Stimulated activated effector memory CD8-positive, alpha-beta T cell treated with anti-CD3 and anti-CD28 coated beads, Interleukin-12 subunit alpha, Interleukin-12 subunit beta, amount 100 ng/mL, for 72 hours (primary cell): ENCODE data around the gene MAP3K15.
A peak's percentile ranks its signal among the peaks of the same experiment; 100 is the strongest.

ENCODE experiments used
- ATAC-seq: fragments of 150-1000 bp; cut with Tn5 transposase; 2 replicates; pipeline ENCODE4 v1.10.0; 2021
- DNase-seq, 2 donors: peaks; one replicate each; pipeline ENCODE4 v3.0.0; 2021 to 2022; ENCODE audit warnings: low spot score in 2 of 2
- H3K27ac Mint-ChIP-seq: one replicate; pipeline ENCODE4 v1.8.0; 2022; ENCODE audit warnings: mild to moderate bottlenecking, mixed read lengths
- H3K36me3 Mint-ChIP-seq: one replicate; pipeline ENCODE4 v1.8.0; 2022; ENCODE audit warnings: mild to moderate bottlenecking, mixed read lengths
- H3K4me1 Mint-ChIP-seq: one replicate; pipeline ENCODE4 v1.8.0; 2022; ENCODE audit warnings: mixed read lengths
- H3K4me3 Mint-ChIP-seq: one replicate; pipeline ENCODE4 v1.8.0; 2022; ENCODE audit warnings: mild to moderate bottlenecking, mixed read lengths
- H3K9me3 Mint-ChIP-seq: one replicate; pipeline ENCODE4 v1.8.0; 2022; ENCODE audit warnings: mixed read lengths

Gene MAP3K15

GRCh38 chrX:19392078-19392477, 123.2 kb downstream of the MAP3K15 start:
- ATAC-seq (no peak), DNase-seq (no peak)
- no peaks in the 10 kb centered on the region for H3K9me3 Mint-ChIP-seq
- no peaks in the 10 kb centered on the region for H3K4me1 Mint-ChIP-seq
- no peak overlapping the region for H3K27ac Mint-ChIP-seq
- H3K4me3 Mint-ChIP-seq = no peak overlapping the region
- no peaks in the 10 kb centered on the region for H3K36me3 Mint-ChIP-seq

GRCh38 chrX:19389227-19389845, 126.0 kb downstream of the MAP3K15 start:
- Mint-ChIP-seq H3K9me3 (no peaks in the 10 kb centered on the region), H3K4me1 (no peaks in the 10 kb centered on the region), H3K36me3 (no peaks in the 10 kb centered on the region), H3K4me3 (no peak overlapping the region), H3K27ac (no peak overlapping the region)
- ATAC-seq (no peak), DNase-seq (no peak)

DNA sequence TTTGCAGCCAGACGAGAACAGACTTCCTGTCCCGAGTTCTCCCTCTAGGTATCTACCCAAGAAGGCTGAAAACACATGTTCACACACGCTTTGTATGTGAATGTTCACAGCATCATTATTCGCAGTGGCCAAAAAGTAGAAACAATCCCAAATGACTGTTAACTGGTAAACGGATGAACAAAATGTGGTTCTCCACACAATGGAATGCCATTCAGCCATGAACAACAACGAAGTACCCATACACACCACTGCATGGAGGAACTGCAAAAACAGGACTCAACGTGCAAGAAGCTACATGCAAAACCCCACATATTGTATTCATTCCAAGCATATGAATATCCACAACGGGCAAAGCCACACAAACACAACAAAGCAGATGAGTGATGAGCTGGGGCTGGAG, 126.6 kb downstream of the MAP3K15 start:
- no peaks in the 10 kb centered on the region for H3K36me3 Mint-ChIP-seq
- DNase-seq (no peak), ATAC-seq (no peak)
- H3K27ac Mint-ChIP-seq = no peak overlapping the region
- H3K4me3 Mint-ChIP-seq = no peak overlapping the region
- no peaks in the 10 kb centered on the region for H3K4me1 Mint-ChIP-seq
- no peaks in the 10 kb centered on the region for H3K9me3 Mint-ChIP-seq

DNA sequence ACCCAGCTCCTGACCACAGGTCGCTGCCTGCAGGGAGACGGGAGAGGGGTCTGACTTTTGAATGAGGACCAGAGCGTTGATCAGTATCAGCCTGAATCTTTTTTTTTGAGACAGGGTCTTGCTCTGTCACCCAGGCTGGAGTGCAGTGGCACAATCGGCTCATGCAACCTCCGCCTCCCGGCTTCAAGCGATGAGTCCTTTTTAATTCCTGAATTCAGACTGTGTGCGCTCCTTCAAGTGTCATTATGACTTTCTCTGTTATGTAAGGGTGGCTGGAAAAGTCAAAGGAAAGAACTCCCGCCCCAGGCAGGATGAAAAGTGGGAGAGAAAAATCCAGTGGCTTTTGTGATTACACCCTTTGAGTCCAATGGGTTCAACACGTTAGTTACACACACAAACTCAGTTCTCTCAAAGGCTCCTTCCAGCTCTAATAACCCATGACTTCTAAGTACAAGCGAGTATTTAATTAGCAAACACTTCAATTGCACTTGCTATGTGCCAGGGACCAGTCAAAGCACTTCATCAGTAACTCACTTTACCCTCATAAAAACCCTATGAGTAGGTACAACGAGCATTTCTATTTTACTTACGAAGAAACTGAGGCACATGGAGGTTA, 127.1 kb downstream of the MAP3K15 start:
- ATAC-seq = no peak
- no peak overlapping the region for H3K27ac Mint-ChIP-seq
- H3K36me3 Mint-ChIP-seq = no peaks in the 10 kb centered on the region
- H3K4me1 Mint-ChIP-seq = no peaks in the 10 kb centered on the region
- no peak for DNase-seq
- no peak overlapping the region for H3K4me3 Mint-ChIP-seq
- H3K9me3 Mint-ChIP-seq = no peaks in the 10 kb centered on the region

GRCh38 chrX:19386679-19387078, 128.6 kb downstream of the MAP3K15 start:
- Mint-ChIP-seq H3K4me1 (no peaks in the 10 kb centered on the region), H3K27ac (no peak overlapping the region), H3K4me3 (no peak overlapping the region), H3K9me3 (no peaks in the 10 kb centered on the region), H3K36me3 (no peaks in the 10 kb centered on the region)
- DNase-seq (no peak), ATAC-seq (no peak)

GRCh38 chrX:19382555-19383145, 132.7 kb downstream of the MAP3K15 start:
- DNase-seq = peak; percentile 32 to 71
- ATAC-seq = peak; percentile 78
- no peaks in the 10 kb centered on the region for H3K36me3 Mint-ChIP-seq

DNA sequence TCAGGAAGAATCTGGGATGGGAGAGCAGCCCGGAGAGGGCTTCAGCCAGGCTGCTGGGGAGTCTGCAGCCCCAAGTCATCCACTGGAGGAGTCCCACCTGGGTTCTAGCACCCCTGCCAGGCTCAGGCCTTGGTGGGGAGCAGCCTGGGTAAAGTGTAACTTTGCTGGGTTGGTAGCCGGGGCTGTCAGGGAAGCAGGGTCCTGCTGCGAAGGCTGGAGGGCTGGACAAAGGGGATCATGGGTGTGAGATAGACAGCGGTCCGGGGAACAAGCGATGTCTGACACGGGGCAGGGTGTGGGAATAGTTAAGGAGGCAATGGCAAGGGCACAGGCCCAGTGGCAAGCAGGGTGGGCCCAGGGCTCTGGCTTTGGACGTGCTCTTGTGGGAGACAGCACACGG, 134.0 kb downstream of the MAP3K15 start:
- Mint-ChIP-seq H3K4me3 (no peak overlapping the region), H3K4me1 (no peaks in the 10 kb centered on the region), H3K36me3 (no peaks in the 10 kb centered on the region), H3K9me3 (no peaks in the 10 kb centered on the region), H3K27ac (no peak overlapping the region)
- no peak for DNase-seq
- ATAC-seq = no peak

More at GRCh38 chrX:19382555-19383145, 132.7 kb downstream of the MAP3K15 start:
- Mint-ChIP-seq H3K27ac (no peak overlapping the region), H3K4me3 (no peak overlapping the region), H3K9me3 (no peaks in the 10 kb centered on the region), H3K4me1 (no peaks in the 10 kb centered on the region)

DNA sequence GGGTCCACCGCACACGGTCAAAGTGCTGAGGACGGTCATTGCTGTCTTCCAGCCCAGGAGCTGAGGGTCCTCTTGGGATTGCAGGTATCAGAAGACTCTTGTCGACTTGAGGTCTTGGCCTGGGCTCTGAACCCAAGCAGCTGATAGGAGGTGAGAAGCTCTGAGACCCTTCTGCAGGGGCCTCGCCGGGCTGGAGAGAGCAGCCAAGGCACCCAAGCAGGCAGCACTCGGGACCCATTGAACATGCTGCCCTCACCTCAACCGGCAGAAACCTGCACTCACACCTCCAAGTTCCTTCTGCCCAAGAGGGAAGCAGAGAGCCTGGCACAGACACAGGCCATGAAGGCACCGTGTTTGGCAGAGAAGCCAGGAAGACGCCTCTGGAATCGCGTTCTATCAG, 137.5 kb downstream of the MAP3K15 start:
- Mint-ChIP-seq H3K9me3 (no peaks in the 10 kb centered on the region), H3K4me1 (peaks cover 2% of the 10 kb centered on the region), H3K4me3 (no peak overlapping the region), H3K36me3 (no peaks in the 10 kb centered on the region), H3K27ac (no peak overlapping the region)
- DNase-seq = no peak
- no peak for ATAC-seq

DNA sequence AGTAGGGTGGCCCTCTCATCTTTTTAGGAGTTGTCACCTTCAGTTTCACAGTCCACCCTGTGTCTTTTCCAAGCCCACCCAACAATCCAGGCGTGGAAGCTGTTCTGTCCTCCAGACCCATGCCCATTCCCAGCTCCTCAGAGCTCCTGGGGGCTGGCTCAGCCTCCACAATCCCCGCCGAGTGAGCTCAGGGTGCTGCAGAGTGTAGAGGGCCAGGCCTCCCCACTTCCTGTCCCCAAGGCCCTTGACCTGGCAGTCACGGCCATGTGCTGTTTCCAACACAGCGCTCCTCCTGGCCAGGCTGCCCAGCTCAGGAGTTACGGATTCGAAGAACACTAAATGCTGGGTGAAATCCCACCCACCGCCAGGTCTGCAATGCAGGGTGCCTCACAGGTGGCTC, 139.8 kb downstream of the MAP3K15 start:
- peaks cover 10% of the 10 kb centered on the region for H3K4me1 Mint-ChIP-seq
- no peaks in the 10 kb centered on the region for H3K36me3 Mint-ChIP-seq
- H3K27ac Mint-ChIP-seq = no peak overlapping the region
- no peaks in the 10 kb centered on the region for H3K9me3 Mint-ChIP-seq
- DNase-seq (no peak), ATAC-seq (no peak)
- no peak overlapping the region for H3K4me3 Mint-ChIP-seq

- peak overlapping the region; percentile 87 for H3K4me3 Mint-ChIP-seq
- peaks cover 10% of the 10 kb centered on the region for H3K4me1 Mint-ChIP-seq
- H3K36me3 Mint-ChIP-seq = no peaks in the 10 kb centered on the region
- no peak overlapping the region for H3K27ac Mint-ChIP-seq
- H3K9me3 Mint-ChIP-seq = no peaks in the 10 kb centered on the region
- ATAC-seq = no peak
- DNase-seq = no peak
Measured at GRCh38 chrX:19373351-19373891, 141.9 kb downstream of the MAP3K15 start.

GRCh38 chrX:19372547-19373331, 142.6 kb downstream of the MAP3K15 start:
- H3K4me3 Mint-ChIP-seq = peak overlapping the region; percentile 87
- DNase-seq (peak in 1 of 2 donors; percentile 47), ATAC-seq (peak; percentile 40)
- no peaks in the 10 kb centered on the region for H3K9me3 Mint-ChIP-seq
- peaks cover 10% of the 10 kb centered on the region for H3K4me1 Mint-ChIP-seq
- H3K27ac Mint-ChIP-seq = peak overlapping the region; percentile 90
- no peaks in the 10 kb centered on the region for H3K36me3 Mint-ChIP-seq

DNA sequence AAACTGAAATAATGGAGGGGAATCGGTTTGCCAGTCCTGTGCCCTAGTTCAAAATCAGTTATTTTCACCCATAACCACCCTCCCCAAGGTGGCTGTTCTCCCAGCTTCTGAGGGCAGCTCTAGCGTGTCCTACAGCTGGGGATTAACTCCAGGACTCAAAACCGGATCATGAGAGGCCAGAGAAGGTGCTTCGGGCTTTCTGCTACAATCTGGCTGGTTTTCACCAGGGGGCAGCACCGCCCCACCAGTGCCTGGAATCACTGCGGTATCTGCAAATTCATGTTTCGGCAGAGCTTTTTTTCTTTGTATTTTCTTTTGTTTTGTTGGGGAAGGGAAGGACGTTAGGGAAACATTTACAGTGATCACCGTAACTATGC, 143.2 kb downstream of the MAP3K15 start:
- H3K9me3 Mint-ChIP-seq = no peaks in the 10 kb centered on the region
- peak overlapping the region; percentile 90 for H3K27ac Mint-ChIP-seq
- DNase-seq = peak; percentile 34 to 75
- peak overlapping the region; percentile 87 for H3K4me3 Mint-ChIP-seq
- H3K4me1 Mint-ChIP-seq = peaks cover 10% of the 10 kb centered on the region
- ATAC-seq = peak; percentile 83
- H3K36me3 Mint-ChIP-seq = no peaks in the 10 kb centered on the region

GRCh38 chrX:19370061-19370460, 145.2 kb downstream of the MAP3K15 start:
- H3K4me3 Mint-ChIP-seq = no peak overlapping the region
- H3K4me1 Mint-ChIP-seq = peaks cover 10% of the 10 kb centered on the region
- H3K27ac Mint-ChIP-seq = no peak overlapping the region
- no peak for DNase-seq
- peaks cover 3% of the 10 kb centered on the region for H3K36me3 Mint-ChIP-seq
- H3K9me3 Mint-ChIP-seq = no peaks in the 10 kb centered on the region
- ATAC-seq = no peak

GRCh38 chrX:19368576-19368975, 146.7 kb downstream of the MAP3K15 start:
- peaks cover 12% of the 10 kb centered on the region for H3K36me3 Mint-ChIP-seq
- no peaks in the 10 kb centered on the region for H3K9me3 Mint-ChIP-seq

GRCh38 chrX:19361701-19362100, 153.6 kb downstream of the MAP3K15 start:
- Mint-ChIP-seq H3K9me3 (no peaks in the 10 kb centered on the region), H3K36me3 (peaks cover 74% of the 10 kb centered on the region), H3K4me1 (no peaks in the 10 kb centered on the region), H3K27ac (no peak overlapping the region), H3K4me3 (no peak overlapping the region)
- DNase-seq = no peak
- ATAC-seq = no peak

More at GRCh38 chrX:19368576-19368975, 146.7 kb downstream of the MAP3K15 start:
- H3K4me3 Mint-ChIP-seq = no peak overlapping the region
- no peak for DNase-seq
- H3K4me1 Mint-ChIP-seq = peaks cover 10% of the 10 kb centered on the region
- ATAC-seq = no peak
- no peak overlapping the region for H3K27ac Mint-ChIP-seq
